Pulmonary artery endothelial cell (primary cell): ENCODE data around the gene ECI1. TPM values are rescaled to one million over a fixed set of nuclear protein-coding genes. Genes with fewer than 3 reads are reported as not detected.

Experiments
- DNase-seq: peaks from one replicate; pipeline ENCODE4 v3.0.0-alpha.2; 2011; ENCODE audit warnings: low read depth, low spot score
- total RNA-seq: library from RNA; depleted of rRNA; stranded (reverse); fragments of >200 nt; gene quantifications from 2 replicates; pipeline ENCODE4 v1.2.3, GENCODE V29; 2014

Gene ECI1
- total RNA-seq, 1 donor from 2014 or later, result 35.1 TPM

DNA sequence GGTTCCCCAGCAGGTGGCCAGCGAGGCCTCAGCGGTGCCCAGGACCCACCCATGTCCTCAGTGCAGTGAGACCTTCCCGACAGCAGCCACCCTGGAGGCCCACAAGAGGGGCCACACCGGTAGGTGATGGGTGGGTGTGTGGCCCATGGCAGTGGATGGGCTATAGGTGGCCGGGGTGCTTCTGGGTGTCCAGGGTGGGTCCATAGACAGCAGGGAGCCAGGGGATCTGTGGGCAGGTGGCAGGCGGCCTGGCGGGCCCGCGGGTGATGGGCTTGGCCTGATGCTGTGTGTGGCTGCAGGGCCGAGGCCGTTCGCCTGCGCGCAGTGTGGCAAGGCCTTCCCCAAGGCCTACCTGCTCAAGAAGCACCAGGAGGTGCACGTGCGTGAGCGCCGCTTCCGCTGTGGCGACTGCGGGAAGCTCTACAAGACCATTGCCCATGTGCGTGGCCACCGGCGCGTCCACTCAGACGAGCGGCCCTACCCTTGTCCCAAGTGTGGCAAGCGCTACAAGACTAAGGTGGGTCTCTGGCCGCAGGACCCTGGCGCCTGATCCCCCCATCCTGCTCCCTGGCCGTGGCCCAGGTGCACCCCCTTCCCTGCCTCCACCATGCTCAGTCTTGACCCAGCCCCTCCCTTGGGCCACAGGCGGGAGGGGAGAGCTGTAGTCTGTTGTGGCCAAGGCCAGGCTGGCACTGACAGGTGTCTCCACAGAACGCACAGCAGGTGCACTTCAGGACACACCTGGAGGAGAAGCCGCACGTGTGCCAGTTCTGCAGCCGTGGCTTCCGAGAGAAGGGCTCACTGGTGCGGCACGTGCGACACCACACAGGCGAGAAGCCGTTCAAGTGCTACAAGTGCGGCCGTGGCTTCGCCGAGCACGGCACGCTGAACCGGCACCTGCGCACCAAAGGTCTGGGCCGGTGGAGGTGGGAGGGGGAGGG, 17.2 kb downstream of the ECI1 start:
- no peak for DNase-seq

DNA sequence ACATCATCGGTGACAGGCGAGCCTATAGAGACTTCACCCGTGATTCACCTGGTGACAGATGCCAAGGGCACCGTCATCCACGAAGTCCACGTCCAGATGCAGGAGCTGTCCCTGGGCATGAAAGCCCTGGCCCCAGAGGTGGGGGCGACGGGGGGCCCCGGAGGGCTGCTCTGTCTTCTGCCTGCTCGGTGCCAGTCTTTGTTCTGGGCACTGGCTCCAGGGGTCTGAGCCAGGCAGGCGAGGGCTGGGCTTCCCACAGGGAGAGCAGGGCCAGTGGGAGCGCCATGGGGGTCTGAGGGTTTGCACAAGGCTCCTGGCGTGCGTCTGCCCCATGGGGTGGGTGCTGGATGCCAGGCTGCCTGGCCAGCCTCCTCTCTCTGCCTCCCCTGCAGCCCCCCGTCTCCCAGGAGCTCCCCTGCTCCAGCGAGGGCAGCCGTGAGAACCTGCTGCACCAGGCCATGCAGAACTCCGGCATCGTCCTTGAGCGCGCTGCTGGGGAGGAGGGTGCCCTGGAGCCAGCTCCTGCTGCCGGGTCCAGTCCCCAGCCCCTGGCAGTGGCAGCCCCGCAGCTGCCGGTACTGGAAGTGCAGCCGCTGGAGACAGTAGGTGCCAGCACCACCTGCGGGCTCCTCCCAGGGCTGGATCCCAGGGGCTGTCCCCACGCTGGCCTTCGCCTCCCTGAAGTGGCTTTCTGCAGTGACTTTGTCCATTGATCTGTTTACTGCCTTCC, 18.2 kb downstream of the ECI1 start:
- DNase-seq, result no peak

DNA sequence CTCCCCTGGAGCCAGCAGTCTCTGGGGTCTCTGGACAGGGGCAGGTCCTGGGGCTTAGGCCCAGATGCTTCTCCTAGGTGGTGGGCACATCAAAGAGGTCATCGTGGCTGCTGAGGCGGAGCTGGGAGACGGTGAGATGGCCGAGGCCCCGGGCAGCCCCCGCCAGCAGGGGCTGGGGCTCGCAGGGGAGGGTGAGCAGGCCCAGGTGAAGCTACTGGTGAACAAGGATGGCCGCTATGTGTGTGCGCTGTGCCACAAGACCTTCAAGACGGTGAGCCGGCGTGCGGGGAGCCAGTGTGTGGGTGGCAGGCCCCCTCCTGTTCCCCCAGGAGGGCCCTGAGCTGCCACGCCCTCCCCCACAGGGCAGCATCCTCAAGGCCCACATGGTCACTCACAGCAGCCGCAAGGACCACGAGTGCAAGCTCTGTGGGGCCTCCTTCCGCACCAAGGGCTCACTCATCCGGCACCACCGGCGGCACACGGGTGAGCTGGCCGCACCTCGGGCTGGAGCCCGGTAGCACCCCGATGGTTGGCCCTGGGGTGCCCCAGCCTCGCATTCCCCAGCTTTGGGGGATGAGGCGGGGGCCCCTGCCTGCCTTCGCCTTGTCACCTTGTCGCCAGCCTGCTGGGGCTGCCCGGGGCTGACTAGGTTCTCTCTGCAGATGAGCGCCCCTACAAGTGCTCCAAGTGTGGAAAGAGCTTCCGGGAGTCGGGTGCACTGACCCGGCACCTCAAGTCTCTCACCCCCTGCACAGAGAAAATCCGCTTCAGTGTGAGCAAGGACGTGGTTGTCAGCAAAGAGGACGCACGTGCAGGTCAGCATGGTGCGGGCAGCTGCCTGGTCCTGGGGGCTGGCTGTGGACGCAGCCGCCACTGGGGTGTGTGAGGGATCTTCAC, 19.0 kb downstream of the ECI1 start:
- no peak for DNase-seq

DNA sequence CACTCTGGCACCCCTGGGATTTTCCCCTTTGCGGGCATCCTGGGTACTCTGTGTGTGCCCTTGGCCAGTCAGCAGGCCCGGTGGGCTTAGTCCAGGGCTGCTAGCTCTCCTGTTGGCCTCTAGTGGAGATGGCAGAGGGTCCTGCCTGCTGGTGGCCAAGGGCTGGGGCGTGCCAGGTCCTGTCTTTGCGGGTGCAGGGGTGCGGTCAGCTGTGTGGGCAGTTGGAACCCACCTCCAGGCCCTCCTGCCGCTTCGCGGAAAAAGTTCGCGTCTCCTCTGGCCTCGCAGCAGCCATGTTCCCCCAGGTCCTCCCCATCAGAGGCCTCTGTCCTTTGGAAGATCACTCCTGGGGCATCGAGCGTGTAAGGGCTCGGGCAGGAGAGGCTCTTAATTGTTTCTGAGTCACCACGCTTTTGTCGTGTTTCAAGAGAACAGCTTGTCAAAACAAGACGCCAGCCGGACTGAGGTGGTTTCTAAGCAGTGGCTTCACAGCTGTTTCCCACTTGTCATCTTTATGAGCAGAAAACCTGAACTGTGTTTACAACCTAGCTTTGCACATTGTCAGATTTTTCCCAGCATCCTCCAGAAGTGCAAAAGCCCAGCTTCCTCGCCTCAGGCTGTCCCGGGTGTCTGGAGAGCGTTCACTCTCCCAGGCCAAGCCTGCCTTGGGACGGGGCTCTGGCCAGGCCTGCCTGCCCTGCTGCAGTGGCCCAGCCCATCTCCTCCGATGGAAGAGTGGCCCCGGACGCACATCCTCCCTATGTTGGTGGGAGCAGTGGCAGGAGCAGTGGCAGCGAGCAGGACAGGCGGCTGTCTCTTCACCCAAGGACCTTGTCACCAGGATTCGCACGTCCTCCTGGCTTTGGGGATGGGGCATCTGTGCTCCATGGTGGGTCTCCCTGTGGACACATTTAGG, 20.1 kb downstream of the ECI1 start:
- DNase-seq, result no peak

DNA sequence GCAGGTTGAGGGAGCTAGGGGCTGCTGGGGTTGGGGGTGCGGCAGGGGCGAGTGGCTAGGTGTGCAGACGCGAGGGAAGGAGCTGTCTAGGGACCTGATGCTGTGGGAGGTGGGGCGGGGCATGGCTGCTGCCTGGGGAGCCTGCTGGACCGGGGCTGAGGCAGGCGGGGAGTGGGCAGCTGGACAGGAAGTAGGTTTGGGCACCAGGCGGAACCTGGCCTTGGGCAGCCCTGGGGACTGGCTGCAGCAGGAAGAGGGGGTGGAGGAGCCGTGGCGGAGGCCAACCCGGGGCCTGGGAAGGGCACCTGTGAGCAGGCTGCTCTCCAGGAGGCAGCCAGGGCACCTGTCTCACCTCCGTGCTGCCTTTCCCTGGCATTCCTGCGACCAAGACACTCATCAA, 21.0 kb downstream of the ECI1 start:
- DNase-seq, result no peak

DNA sequence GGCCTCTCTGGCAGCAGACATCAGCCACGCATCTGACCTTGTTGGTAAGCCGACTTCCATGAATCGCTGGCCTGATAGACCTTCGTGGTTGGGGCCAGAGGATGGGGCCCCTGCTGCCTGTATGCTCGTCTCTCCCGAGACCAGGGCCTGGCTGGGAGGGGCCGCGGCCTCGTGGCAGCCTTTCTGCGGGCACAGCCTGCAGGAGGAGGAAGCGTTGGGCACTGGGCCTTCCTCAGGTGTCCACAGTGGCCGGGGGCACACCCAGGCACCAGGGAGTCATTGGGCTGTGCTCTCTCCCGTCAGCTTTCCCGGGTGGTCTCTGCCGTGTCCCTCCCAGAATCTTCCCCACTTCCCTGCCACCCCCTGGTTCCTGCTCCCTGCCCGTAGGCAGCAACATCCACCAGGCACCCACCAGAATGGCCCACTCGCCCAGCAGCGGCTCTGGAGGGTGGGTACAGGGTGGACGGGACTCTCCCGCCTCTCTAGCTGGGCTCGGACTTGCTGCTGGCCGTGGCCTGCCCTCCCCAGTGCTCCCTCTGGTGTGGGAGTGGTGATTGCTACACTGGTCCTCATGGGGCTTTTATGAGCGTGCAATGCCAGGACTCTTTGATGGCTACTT, 21.6 kb downstream of the ECI1 start:
- no peak for DNase-seq

DNA sequence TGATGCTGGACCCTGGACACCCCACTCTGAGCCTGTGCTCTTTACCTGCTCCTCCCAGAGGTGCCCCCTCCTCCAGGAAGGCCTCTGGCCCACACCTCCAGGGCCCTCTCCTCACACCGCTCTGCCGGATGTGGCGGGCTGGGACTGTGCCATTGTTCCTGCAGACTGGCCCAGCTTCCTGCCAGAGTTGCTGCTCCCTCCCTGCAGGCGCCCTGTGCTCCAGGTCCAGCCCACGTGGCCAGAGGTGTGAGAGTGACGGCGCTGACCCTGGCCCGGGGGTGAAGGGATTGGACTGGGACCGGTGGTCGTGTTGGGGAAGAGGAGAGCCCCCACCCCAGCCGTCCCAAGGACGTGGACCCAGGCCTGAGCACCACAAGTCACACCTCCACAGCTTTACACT, 22.3 kb downstream of the ECI1 start:
- DNase-seq, result no peak

DNA sequence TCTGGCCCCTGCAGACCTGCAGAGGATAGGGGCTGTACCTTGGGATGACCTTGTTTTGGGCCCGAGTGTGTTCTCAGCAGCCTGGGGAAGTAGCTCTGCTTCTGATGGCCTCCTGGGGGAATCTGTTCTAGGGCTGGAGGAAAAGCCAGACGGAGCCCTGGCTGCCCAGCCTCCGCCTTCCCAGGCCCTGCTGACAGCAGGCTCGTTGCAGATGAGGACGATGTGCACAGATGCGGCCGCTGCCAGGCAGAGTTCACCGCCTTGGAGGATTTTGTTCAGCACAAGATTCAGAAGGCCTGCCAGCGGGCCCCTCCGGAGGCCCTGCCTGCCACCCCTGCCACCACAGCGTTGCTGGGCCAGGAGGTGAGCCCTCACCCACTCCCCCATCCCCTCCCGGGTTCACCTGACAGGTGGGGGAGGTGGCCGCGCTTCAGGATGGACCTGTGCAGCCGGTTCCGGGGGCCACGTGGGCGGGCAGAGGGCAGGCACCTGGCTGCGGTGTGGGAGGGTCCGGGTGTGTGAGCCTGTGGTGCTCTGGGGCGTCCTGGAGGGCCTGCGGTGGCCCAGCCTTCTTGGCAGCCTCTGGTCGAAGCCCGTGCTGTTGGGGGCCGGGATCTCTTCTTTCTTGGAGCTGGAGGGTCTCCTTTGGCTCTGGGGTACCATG, 23.1 kb downstream of the ECI1 start:
- DNase-seq, result no peak

DNA sequence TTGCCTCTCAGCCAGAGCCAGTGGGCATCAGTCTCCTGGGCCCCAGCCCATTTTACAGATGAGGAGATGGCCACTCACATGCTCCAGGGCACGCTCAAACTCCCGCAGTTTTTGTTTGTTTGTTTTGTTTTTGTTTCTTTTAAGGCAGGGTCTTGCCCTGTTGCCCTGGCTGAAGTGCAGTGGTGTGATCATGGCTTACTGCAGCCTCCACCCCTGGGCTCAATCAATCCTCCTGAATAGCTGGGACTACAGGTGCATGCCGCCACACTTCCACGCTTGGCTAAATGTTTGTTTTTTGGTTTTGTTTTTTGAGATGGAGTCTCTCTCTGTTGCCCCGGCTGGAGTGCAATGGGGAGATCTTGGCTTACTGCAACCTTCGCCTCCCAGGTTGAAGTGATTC, 24.5 kb downstream of the ECI1 start:
- no peak for DNase-seq

DNA sequence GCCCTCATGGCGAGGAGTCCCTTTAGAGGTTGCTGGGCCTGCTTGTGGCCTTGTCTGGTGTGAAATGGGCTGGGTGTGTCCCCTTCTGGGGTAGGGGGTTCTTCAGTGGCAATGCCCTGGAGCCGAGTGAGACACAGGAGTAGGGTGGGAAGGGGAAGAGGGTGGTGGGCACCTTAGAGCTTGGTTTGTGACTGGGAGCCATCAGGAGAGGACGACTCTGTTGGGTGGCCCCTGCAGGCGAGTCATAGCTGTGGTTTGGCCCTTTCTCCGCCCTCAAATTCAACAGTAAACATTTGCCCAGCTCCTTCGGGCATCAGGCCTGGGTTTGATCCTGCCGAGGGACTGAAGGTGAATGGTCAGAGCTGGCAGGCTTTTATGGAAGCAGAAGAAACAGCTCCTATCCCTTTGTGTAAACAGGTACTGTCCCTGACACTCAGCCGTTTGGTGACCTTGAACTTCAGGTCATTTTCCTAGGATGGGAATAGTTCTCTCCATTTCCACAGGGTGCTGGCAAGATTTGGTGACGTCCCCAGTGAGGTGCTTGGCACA, 25.1 kb downstream of the ECI1 start:
- DNase-seq, result no peak

DNA sequence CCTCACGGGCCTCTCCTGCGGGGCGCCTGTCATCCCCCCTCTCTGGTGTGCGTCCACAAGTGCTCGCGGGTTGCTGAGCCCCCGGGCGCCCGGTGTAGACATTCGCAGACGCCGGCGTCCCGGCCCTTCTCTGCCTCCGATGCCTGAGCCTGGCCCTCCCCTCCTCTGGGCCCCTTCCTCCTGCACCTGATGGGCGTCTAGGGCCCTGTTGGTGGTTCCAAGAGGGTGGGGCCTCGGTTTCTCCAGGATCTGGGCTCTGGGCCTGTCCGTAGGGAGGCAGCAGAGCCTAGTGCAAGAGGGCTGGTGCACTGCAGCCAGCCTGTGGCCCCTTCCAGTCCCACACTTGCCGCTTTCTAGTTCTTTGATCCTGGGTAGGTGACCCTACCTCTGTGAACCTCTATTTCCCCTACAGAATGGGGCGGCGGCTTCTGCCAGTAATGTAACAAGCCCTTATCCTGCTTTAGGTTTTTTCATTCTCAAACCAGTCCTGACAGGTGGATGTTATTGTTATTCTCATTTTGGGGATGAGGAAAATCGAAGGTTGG, 27.4 kb downstream of the ECI1 start:
- no peak for DNase-seq

DNA sequence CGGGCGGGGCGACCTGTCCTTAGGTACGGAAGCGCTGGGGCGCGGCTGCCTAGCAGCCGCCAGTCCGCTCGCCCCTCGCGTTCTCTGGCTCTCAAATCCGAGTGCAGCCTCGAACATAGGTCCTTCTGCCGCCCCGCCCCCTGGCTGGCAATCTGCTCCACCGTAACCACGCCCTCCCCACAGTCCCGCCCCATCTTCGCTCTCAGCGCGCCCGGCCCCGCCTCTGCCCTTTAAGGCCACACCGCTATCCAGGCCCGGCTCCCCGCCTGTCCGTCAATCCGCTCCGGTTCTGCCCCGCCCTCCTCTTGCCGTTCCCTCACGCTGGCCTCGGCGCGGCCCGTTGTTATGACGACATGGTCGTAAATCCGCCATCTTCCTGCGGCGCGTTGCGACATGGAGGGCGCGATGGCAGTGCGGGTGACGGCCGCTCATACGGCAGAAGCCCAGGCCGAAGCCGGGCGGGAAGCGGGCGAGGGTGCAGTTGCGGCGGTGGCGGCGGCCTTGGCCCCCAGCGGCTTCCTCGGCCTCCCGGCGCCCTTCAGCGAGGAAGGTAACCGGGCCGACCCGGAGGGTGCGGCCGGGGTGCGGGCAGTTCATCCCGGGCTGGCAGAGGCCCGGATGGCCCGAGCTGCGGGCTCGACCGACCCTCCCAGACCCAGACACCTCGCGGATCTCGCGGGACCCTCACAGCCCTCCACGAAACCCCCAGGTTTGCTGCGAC, 28.0 kb downstream of the ECI1 start, which contains the start of gene E4F1:
TSS of gene E4F1 (plus strand) at position 371 of the 721 bp plus-strand sequence. CDS start at position 394, 23 bp downstream.
- DNase-seq, result peak; percentile 99

DNA sequence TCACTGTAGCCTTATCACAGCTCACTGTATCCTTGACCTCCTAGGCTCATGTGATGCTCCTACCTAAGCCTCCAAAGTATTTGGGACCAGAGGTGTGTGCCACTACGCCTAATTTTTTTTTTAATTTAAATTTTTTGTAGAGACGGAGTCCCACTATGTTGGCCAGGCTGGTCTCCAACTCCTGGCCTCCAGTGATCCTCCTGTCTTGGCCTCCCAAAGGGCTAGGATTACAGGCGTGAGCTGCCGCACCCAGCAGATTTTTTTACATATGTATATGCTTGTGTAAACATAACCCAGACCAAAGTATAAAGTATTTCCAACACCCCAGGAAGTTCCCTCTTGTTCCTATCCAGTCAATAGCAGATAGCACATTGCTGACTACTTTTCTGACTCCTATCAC, 35.1 kb downstream of the ECI1 start:
- DNase-seq, result no peak

DNA sequence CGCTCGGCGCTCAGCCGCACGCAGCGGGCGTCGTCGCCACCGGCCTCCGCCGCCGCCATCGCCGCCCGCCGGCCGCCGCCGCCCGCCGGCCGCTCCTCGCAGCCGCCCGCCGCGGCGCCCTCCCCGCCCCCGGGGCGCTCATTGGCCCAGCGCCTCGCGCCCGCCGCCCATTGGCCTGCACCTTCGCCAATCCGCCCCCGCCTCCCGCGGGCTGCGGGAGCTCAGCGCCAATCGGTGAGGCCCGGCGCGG, 36.7 kb downstream of the ECI1 start, which contains the start of gene PGP:
TSS of gene PGP (minus strand) at position 122 of the 250 bp plus-strand sequence. CDS start at position 59, 63 bp downstream.
- DNase-seq, result no peak

DNA sequence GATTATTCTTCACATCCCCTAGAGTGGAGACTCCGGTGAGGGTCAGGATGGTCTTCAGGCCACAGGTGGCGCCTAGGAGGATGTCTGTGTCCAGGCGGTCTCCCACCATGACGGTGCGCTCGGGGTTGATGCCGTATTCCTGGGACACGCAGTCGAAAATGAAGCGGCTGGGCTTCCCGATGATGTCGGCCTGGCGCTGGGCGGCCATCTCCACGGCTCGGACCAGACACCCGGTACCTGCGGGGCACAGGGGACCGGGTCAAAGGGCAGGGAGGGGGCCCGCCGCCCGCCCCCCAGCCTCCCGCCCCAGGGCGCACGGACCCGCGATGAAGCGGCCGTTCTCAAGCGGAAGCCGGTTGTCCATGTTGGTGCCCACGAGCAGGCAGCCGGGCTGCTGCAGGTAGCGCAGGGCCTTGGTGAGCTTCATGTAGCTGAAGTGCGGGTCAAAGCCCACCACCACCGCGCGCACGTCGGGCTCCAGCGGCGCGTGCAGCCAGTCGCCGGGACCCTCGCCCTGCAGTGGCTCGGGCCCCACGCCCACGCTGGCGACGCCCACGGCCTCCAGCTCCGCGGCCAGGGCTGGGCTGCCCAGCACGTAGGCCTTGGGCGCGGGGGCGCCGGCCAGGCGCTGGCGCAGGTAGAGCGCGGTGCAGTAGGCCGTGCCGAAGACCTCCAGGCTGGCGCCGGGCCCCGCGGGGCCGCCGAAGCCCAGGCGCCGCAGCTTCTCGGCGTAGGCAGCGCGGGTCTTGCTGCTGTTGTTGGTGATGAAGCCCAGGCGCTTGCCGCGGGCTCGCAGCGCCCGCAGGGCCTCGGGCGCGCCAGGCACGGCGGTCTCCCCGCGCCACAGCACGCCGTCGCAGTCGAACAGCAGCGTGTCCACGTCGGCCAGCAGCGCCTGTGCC, 37.3 kb downstream of the ECI1 start:
- DNase-seq, result no peak

DNA sequence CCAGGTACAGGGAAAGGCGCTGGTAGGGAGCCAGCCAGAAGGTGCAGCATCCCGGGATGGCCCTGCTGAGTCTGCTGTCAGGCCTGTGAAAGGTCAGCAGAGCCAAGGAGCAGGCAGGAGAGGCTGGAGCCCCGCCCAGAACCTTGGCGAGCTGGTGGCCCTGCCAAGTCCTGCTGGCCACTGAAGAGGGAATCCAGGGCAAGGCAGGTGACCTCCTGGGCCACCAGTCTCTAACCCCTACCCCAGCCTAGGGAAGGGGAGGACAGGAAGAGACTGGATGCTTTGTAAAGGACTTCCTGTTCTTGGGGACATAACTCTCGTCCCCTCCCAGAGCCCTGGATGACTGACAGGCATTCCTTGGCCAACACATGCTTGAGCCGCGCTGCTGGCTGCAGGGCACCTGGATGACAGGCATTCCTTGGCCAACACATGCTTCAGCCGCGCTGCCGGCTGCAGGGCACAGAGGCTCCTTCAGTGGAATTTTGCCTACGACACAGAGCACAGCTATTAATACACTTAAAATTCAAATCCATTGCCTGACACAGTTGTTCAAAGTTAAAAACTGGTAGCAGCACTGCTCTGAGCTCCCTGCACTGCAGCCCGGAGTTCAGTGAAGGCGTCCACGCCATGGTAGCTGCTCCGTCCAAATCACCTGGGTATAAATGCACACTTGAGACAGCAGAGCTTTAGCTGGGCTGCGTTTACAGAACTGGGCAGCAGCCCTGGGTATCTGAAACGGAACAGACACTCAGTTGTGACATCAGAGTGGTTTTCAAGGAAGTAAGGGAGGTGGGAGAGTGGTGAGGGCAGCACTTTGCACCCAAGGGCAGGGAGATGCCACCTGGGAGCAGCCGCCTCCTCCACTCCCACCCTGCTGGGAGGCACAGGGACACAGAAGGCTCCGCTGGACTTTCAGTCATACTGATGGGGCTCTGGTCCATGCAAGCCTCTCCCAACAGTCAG, 38.7 kb downstream of the ECI1 start:
- no peak for DNase-seq
